ENCODE data around the gene MRTFA. TPM values are rescaled to one million over a fixed set of nuclear protein-coding genes. Genes with fewer than 3 reads are reported as not detected.
"Not testable (repeated sequence)": the region's sequence is repeated elsewhere in the genome, so short reads cannot be mapped to it uniquely, and the experiment has no call there.

Gene MRTFA
- total RNA-seq, 6 experiments from 2014 or later, result 9.3 to 20.6 (median 16.3) TPM

GRCh38 chr22:40535189-40535512 is 101.4 kb downstream of the MRTFA start:
- peaks cover 0 to 4% (median 0%) of the 10 kb centered on the region in 4 donors for H3K4me1 ChIP-seq
- no peak overlapping the region for H3K4me3 ChIP-seq
- DNase-seq (no peak), ATAC-seq (no peak)
- 29% methylated on average over 1 of the region's 2 CpGs for WGBS (ENCODE audit: insufficient coverage, low coverage, low lambda C conversion rate, missing lambda C conversion rate)
- H3K27ac ChIP-seq, result no peak overlapping the region
- H3K9me3 ChIP-seq, result no peaks in the 10 kb centered on the region
- no peak for TF ChIP-seq CTCF (IDR thresholded peaks at IDR 0.05)
- no peak for TF ChIP-seq POLR2A (IDR thresholded peaks at IDR 0.05)
- H3K36me3 ChIP-seq, result no peaks in the 10 kb centered on the region
- H3K27me3 ChIP-seq, result no peaks in the 10 kb centered on the region
- intact Hi-C loops (cut with DNase I), result no loop called here

- no peak overlapping the region for H3K4me3 ChIP-seq
- ATAC-seq (peak in 3 of 4 donors; percentile 44 to 55 (median 45)), DNase-seq (no peak)
- no peaks in the 10 kb centered on the region for H3K27me3 ChIP-seq
- WGBS (ENCODE audit: insufficient coverage, low coverage, low lambda C conversion rate, missing lambda C conversion rate), result 59% methylated on average over 6 of the region's 6 CpGs
- H3K9me3 ChIP-seq, result no peaks in the 10 kb centered on the region
- no peak overlapping the region for H3K27ac ChIP-seq
- H3K4me1 ChIP-seq, result peaks cover 0 to 4% (median 0%) of the 10 kb centered on the region in 4 donors
- TF ChIP-seq POLR2A (IDR thresholded peaks at IDR 0.05) (no peak), CTCF (IDR thresholded peaks at IDR 0.05) (no peak)
- no peaks in the 10 kb centered on the region for H3K36me3 ChIP-seq
- intact Hi-C loops (cut with DNase I), result no loop called here
Measured at GRCh38 chr22:40534379-40535188, 101.9 kb downstream of the MRTFA start.

- WGBS (ENCODE audit: insufficient coverage, low coverage, low lambda C conversion rate, missing lambda C conversion rate), result 24% methylated on average over 4 of the region's 4 CpGs
- H3K27ac ChIP-seq, result no peak overlapping the region
- DNase-seq (no peak), ATAC-seq (peak; percentile 32 to 64 (median 53))
- TF ChIP-seq CTCF (IDR thresholded peaks at IDR 0.05) (no peak), POLR2A (IDR thresholded peaks at IDR 0.05) (no peak)
- H3K4me3 ChIP-seq, result no peak overlapping the region
- no peaks in the 10 kb centered on the region for H3K27me3 ChIP-seq
- peaks cover 0 to 4% (median 0%) of the 10 kb centered on the region in 4 donors for H3K4me1 ChIP-seq
- H3K9me3 ChIP-seq, result no peaks in the 10 kb centered on the region
- intact Hi-C loops (cut with DNase I), result no loop called here
- no peaks in the 10 kb centered on the region for H3K36me3 ChIP-seq
Measured at GRCh38 chr22:40533712-40534378, 102.7 kb downstream of the MRTFA start.

GRCh38 chr22:40531951-40532900 is 104.3 kb downstream of the MRTFA start:
- no peaks in the 10 kb centered on the region for H3K4me1 ChIP-seq
- no peaks in the 10 kb centered on the region for H3K9me3 ChIP-seq
- ATAC-seq, result no peak
- H3K27me3 ChIP-seq, result no peaks in the 10 kb centered on the region
- H3K36me3 ChIP-seq, result no peaks in the 10 kb centered on the region
- no peak for DNase-seq
- no peak overlapping the region for H3K4me3 ChIP-seq
- TF ChIP-seq CTCF (IDR thresholded peaks at IDR 0.05) (no peak), POLR2A (IDR thresholded peaks at IDR 0.05) (no peak)
- intact Hi-C loops (cut with DNase I), result no loop called here
- 78% methylated on average over 3 of the region's 3 CpGs for WGBS (ENCODE audit: insufficient coverage, low coverage, low lambda C conversion rate, missing lambda C conversion rate)
- no peak overlapping the region for H3K27ac ChIP-seq

GRCh38 chr22:40530391-40530790 is 106.1 kb downstream of the MRTFA start:
- H3K27ac ChIP-seq; ATAC-seq; DNase-seq; intact Hi-C loops (cut with DNase I); H3K27me3 ChIP-seq; H3K4me1 ChIP-seq; H3K4me3 ChIP-seq; H3K9me3 ChIP-seq; H3K36me3 ChIP-seq: not testable (repeated sequence)
- WGBS (ENCODE audit: insufficient coverage, low coverage, low lambda C conversion rate, missing lambda C conversion rate), result 97% methylated on average over 6 of the region's 6 CpGs

All from right lobe of liver (tissue), 6 donors.